ENCODE data around the gene SLC66A2.
"Not testable (repeated sequence)": the region's sequence is repeated elsewhere in the genome, so short reads cannot be mapped to it uniquely, and the experiment has no call there.

SLC66A2 gene

DNA sequence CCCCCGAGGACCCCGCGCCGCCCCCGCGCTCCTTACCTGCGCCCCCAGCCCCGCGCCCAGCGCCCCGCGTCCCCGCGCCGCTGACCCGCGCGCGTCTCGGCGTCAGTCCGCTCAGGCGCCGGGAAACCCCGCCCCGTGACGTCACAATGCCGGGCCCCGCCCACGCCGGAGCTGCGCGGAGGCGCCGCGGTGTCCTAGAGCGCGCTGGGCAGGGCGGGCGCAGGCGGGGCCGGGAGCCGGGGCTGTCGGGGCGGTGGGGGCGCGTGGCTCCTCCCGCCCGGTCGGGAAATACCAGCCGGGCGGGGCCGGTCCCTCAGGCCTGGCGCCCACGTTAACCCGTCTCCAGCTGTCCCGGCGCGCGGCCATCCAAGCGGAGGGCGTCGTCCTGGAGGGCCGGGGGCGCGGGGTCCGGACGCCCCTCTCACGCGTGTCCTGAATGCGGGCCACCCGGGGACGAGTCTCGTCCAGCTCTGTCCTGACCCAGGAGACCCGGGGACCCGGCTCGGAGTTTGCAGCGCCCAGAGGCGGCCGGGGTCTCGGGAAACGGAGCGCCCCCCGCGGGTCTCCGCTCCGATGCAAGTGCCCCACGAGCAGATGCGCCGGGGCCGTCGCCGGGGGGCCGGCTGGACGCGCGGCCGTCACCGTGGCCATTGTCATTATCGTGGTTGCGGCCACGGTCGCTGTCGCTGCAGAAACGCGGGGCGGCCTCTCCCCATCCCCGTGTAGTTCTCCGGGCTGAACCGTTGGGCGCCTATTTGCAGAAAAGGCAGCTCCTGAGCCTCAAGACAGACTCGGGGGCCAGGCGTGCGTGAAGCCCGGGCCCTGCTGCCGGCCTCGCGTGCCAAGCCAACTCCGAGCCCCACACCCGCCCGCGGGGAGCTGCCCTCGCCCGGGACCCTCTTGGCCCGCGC is at the start of gene SLC66A2:
TSS of gene SLC66A2 (minus strand) at position 109 of the 911 bp plus-strand sequence. CDS start 727 bp downstream, outside the sequence.
- FAIRE-seq: no peak

DNA sequence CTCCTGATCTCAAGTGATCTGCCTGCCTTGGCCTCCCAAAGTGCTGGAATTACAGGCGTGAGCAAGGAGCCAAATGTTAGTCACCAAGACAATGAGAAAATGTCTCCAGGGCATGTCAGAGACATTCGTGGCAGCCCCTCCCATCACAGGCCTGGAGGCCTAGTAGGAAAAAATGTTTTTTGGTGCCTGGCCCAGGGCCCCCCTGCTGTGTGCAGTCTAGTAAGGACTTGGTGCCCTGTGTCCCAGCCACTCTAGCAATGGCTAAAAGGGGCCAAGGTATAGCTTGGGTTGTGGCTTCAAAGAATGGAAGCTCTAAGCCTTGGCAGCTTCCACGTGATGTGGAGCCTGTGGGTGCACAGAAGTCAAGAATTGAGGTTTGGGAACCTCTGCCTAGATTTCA is 49.4 kb upstream of the SLC66A2 start:
- no peak for FAIRE-seq

DNA sequence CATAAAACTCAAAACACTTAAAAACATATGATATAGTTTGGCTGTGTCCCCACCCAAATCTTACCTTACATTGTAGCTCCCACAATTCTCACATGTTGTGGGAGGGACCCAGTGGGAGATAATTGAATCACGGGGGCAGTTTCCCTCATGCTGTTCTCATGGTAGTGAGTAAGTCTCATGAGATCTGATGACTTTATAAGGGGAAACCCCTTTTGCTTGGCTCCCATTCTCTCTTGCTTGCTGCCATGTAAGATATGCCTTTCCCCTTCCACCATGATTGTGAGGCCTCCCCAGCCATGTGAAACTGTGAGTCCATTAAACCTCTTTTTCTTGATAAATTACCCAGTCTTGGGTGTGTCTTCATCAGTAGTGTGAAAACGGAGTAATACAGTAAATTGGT is 48.2 kb upstream of the SLC66A2 start:
- not testable (repeated sequence) for FAIRE-seq

DNA sequence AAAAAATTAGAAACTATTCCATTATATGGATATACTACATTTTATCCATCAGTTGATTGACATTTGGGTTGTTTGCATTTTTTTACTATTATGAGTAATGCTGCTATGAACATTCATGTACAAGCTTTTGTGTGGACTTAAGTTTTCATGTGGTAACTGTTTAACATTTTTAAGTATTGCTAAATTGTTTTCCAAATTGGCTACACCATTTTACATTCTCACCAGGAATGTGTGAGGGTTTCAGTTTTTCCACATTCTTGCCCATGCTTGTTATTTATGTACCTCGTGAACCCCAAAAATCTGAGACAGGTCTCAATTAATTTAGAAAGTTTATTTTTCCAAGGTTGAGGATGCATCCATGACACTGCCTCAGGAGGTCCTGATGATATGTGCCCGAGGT is 40.0 kb upstream of the SLC66A2 start:
- FAIRE-seq: no peak

DNA sequence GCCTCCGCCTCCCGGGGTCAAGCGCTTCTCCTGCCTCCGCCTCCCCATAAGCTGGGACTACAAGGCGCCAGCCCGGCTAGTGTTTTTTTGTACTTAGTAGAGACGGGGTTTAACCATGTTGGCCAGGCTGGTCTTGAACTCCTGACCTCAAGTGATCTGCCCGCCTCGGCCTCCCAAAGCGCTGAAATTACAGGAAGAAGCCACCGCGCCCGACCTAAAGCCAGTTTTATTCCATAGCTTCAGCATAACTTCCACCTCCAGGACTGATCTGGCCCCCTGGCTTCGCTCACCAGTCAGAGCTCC is 37.7 kb upstream of the SLC66A2 start:
- FAIRE-seq: no peak

DNA sequence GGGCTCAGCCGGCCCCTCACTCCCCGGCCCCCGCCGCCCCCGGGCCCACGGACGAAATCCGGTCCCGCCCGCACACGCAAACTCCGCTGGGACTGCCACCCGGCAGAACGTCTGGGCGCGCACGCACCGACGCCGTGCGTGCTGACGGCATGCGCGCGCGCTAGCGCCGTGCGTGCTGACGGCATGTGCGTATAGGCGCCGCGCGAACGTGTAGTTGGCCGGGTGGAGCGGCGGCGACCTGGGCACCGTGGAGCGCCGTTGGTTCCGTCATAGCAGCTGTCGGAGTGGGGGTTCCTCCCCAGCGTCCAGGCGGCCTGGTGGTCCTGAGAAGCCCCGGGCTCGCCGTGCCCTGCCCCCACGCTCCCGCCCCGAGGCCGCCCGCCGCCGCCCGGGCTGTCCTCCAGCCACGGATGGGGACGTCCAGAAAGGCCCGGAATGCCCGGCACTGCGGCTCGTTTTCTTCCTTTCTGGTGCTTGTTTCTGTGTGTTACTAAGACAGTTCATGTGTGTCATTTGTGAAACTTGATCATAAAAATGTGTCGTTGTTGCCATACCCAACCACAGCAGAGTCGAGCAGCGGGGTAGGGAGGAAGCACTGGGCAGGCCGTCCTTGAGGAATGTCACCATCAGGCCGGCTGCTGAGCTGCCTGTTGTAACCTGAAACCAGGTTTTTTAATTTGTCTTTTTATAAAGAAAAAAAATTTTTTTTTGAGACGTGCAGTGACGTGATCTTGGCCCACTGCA is 37.2 kb upstream of the SLC66A2 start, which contains the start of gene TXNL4A:
TSS of gene TXNL4A (minus strand) at position 113 of the 744 bp plus-strand sequence. CDS start 171 bp downstream, outside the sequence.
- no peak for FAIRE-seq

DNA sequence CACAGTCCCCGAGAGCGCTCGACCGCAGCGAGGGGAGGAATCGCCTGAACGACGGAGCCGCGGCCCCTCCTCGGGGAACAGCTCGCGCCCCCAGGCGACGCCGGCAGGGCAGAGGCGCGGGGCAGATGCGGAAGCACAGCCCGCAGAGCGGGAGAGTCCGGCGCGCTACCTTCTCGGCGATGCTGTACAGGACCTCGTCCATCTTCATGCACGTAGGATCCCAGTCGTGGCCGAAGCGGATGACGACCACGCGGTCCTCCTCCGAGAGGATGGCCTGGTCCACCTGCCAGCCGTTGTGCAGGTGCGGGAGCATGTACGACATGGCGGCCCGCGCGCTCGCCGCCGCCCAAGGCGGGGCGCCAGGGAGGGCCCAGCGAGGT is 36.6 kb upstream of the SLC66A2 start:
- FAIRE-seq: no peak

DNA sequence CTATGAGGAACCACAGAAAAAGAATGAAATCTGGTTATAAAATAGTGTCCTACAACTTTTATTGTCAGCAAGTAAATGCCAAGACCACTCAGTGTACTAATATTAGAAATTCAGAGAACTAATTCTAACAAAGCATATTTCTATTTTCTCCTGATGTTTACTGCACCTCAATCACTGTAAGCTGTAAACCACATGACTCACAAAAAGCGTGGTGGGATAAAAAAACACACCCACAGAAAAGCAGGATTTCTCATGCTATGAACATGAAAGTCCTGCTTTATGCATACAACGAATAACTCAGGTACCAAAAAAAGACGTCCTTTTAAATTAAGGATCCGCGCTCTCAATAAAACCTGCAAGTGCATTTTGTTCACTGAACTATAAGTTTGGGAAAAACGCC is 36.1 kb upstream of the SLC66A2 start:
- no peak for FAIRE-seq

DNA sequence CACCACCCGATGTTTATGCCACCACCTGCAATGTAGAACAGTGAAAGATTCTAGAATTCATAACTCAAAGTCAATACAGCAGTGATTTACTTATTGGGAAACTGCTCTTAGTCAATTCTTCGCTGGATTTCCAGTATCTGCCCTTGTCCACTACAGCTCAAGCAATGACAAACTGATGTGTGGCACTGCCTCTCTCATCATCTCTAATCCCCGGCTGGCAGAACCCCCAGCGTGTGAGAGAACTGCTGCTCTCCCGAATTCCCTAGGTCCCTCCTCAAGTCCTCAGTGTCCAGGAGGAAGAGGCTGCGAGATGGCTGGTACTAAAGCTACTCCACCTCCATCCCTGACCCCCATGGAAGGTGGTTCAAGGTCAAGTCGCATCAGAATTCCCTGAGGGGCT is 35.3 kb upstream of the SLC66A2 start:
- no peak for FAIRE-seq

DNA sequence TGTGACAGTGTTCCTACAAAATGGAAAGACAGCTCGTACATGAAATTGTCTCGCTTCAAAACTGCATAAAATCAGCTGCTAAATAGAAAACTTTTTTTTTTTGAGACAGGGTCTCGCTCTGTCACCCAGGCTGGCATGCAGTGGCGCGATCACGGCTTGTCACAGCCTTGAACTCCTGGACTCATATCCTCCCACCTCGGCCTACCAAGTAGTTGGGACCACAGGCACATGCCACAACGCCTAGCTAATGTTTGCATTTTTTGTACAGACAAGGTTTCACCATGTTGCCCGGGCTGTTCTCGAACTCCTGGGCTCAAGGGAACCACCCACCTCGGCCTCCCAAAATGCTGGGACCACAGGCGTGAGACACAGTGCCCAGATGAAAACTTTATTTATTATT is 33.7 kb upstream of the SLC66A2 start:
- no peak for FAIRE-seq

DNA sequence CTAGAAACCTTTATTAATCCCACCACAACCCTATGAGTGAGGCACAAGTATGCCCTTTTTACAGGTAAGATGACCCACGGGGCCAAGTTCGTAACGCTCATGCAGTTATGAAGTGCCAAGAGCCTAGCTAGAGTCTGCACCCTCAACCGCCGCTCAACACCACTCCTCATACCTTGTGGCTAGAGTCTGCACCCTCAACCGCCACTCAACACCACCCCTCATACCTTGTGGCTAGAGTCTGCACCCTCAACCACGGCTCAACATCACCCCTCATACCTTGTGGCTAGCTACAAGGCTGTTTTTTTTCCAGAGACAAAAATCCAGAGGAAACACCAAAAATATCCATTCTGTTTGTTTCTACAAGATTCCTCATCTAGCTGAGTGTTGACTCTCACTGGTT is 32.3 kb upstream of the SLC66A2 start:
- FAIRE-seq: no peak

DNA sequence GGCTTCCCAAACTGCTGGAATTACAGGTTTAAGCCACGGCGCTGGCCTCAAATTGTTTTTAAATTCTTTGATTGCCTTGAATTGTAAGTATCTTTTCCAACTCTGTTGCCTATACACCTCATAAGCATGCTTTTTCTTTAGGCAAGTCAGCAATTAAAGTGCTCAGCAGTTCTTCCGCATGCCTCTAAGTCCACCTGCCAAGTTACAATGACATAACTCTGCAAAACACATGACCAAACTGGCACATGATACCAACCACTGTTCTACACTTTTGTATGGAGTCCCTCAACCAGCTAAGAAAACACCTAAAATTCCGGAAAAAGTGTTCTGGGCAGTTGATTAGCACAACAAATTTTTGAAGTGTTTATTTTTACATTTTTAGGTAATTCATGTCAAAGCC is 31.8 kb upstream of the SLC66A2 start:
- FAIRE-seq: no peak

DNA sequence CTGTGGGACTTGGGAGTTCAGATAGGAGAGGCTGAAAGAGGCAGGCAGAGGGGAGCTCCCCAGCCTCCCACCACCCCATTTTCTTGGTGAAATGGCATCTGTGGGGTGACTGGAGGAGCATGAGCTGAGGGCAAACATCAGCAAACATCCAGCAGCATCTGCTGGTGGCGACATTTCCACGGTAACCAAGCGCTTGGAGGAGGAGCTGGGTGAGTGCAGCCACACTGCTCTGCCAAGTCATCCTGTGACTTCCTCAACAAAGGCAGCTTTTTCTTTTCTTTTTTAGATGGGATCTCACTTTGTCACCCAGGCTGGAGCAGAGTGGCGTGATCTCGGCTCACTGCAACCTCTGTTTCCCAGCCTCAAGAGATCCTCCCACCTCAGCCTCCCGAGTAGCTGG is 31.3 kb upstream of the SLC66A2 start:
- FAIRE-seq: no peak

DNA sequence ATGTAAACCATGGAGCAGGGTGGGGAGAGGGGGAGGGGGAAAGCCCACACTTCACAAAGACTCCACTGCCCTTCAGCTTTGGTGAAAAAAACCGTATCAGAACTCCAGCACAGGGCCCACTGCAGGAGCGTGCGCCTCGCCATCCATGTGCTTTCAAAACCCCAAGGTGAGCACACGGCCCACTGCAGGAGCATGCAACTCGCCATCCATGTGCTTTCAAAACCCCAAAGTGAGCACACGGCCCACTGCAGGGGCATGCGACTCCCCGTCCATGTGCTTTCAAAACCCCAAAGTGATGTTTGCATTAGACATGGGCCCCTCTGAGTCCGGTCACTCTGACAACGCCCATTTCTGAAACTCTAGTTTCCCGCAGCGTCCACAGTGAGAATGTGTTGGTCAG is 29.1 kb upstream of the SLC66A2 start:
- no peak for FAIRE-seq

DNA sequence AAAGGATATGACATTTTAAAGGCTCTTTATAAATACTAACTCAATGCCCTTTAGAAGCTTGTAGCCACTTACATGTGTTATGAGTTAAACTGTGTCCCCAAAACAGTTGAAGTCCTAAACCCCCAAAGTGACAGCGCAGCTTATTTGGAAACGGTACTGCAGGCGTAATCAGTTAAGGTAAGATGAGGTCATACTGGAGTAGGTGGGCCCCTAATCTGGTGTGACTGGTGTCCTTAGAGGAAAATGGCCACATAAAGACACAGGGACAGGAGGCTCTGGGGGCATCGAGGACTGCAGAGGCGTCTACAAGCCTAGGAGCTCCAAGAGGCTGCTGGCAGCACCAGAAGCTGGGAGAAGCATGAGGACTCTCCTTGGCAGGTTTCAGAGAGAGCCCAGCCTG is 28.4 kb upstream of the SLC66A2 start:
- no peak for FAIRE-seq

DNA sequence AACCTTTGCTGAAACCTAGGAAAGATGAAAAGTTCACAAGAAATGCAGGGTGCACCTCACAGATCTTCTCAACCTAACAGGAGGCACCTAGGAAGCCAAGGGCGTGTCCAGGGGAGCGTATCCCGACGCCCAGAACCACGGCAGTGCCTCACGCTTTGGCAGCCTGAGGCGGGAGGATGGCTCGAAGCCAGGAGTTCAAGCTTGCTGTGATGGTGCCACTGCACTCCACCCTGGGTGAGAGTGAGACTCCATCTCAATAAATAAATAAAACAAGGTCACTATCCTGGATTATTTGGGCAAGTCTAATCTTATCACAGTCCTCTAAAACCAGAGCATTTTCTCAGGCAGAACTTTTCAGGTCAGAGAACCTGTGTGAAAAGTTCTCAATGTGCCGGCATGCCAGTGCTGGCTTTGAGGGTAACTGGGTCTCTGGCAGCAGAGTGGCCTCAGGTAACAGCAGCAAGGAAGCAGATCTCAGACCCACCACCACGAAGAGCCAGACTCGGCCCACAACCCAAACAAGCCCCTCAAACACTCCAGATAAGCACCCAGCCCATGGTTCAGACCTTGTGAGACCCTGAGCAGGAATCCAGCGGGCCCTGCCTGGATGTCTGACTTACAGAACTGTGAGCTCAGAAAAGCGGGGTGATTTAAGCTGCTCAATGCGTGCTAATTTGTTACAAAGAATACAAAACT is 24.7 kb upstream of the SLC66A2 start:
- no peak for FAIRE-seq

DNA sequence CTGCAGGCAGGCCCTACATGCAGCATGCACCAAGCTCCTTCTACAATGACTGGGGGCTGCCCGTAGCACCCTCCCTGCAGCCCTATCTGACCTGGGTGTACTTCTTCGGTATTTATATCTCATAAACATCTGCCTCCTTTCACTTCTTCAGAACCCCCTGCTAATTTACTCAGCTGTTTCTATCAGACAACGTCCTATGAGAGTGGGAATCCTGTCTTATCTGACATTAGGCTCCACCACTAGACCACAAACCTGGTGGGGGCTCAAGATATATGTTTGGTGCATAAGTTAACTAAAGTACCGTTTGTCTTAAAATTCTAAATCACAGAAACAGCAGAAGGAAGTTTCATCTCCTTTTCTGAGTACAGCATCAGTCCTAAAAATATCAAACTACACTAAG is 23.6 kb upstream of the SLC66A2 start:
- FAIRE-seq: no peak

DNA sequence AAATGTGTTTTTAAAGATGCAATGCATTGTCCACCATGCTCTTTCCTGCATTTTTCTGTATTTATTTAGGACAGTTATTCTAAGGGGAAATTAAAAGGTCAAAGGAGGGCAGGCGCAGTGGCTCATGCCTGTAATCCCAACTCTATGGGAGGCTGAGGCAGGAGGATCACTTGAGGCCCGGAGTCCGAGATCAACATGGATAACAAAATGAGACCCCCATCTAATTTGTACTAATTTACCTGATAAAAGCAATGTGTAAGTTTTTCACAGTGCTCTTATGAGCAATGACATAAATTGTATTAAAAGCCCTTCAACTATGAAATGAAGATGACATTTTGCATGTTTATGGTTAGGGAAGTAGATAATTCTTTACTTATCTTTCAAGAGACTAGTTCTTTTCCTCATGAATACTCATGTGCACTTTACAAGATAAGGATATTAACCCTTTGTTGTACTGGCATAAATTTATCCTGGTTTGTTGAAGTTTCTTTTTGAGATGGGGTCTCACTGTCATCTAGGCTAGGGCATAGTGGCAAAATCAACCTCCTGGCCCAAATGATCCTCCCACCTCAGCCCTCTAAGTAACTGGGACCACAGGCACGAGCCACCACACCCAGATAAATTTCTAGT is 22.7 kb upstream of the SLC66A2 start:
- no peak for FAIRE-seq

DNA sequence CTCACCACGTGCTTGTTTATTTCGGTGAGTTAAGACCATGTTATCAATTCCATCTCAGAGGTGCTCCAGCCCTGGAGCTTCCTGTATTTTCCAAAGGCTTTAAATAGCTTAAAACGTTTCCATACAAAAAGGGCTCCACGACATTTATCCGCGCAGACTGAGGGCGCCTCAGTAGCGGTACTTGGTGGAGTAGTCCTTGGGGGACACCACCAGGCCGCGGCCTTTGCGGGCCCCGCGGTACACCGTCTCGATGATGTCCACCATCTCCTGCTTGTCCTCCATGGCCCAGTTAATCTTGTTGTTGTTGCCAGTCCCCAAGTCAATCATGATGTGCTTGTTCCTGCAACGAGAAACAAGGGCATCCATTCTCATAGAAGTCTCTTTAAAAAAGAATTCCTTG is 22.1 kb upstream of the SLC66A2 start:
- FAIRE-seq: no peak

DNA sequence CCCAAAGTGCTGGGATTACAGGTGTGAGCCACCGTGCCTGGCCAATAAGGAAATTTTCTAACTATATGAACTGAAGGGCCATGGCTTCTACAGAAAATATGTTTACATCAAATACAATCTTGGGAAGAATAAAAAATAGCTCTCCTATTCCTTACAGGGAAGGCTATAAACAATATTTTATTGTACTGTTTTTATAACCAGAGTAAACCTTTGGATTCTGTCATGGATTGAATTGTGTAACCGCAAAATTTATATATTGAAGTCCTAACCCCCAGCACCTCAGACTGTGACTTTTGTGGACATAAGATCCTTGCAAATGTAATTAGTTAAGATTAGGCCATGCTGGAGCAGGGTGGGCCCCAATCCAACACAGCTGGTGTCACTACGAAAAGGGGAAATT is 21.3 kb upstream of the SLC66A2 start:
- no peak for FAIRE-seq

DNA sequence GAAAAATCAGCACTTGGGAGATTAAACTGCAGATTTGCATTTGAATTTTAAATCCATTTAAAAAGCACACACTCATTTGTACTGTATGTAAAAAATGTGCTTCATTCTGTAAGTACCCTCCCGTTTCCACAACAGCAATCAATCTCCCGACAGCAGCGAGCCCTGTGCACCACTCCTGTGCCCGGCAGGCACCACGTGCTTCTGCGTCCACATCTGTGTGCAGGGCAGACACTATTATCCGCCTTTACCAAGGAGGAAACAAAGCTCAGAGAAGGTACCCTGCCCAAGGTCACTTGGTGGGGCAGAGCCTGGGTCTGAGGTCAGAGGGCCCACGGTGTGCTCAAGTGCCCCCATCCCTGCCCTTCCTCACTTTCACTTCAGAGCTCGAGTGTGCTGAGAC is 20.5 kb upstream of the SLC66A2 start:
- FAIRE-seq: no peak

DNA sequence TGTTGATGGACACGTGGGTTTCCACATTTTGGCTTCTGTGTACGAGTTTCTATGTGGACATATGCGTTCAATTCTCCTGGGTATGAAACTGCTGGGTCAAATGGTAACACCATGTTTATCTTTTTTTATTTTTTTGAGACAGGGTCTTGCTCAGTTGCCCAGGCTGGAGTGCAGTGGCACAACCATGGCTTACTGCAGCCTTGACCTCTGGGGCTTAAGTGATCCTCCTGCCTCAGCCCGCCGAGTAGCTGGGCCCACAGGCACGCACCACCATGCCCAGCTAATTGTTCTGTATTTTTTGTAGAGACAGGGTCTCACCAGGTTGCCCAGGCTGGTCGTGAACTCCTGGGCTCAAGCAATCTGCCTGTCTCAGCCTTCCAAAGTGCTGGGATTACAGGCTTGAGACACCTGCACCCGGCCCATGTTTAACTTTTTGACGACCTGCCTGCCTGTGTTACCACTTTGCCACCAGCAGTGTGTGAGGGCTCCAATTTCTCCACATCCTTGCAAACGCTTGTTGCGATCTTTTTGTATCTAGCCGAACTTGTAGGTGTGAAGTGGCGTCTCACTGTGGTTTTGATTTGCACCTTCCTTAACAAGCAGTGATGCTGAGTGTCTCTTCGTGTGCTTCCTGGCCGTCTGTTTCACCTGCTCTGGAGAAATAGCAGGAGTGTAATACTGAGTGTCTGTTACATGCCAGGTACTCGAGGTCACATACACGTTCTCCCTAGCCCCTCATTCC is 19.9 kb upstream of the SLC66A2 start:
- FAIRE-seq: no peak

Measured in islet of Langerhans (tissue), 1 donor.